HepG2 (cell line): ENCODE data around the gene SPOPL. TPM values are rescaled to one million over a fixed set of nuclear protein-coding genes. Genes with fewer than 3 reads are reported as not detected.

ENCODE experiments used
- ATAC-seq: fragments of 200-7000 bp; cut with Tn5 transposase; 3 replicates; pipeline ENCODE4 v1.9.1; 2020; ENCODE audit warnings: mild to moderate bottlenecking, moderate library complexity
- BruUV-seq: library from RNA; stranded (reverse); fragments of 400-500 nt; replicated peaks from 2 replicates; lab custom pipeline; 2021; lab: Mats Ljungman, UMichigan
- CTCF ChIA-PET: fragments of 300-600 bp; formaldehyde crosslinking; extraction: SDS; loops from one replicate; lab custom pipeline; 2021; ENCODE audit warnings: low total read pairs, inconsistent platforms, low intra/inter-chr PET ratio; lab: Yijun Ruan, JAX
- POLR2A ChIA-PET: fragments of 350-600 bp; sonication (Branson Sonifier 250); formaldehyde crosslinking; loops from one replicate; lab custom pipeline; 2020; ENCODE audit warnings: antibody characterized with exemption, inconsistent platforms; lab: Yijun Ruan, JAX
- DNase-seq: peaks from one replicate; pipeline ENCODE4 v3.0.0-alpha.2; 2015; ENCODE audit warnings: low spot score
- FAIRE-seq: peaks from 3 replicates; lab custom pipeline; 2011; peaks lifted over from hg19 to GRCh38; lab: Jason Lieb, UNC
- H2AFZ ChIP-seq: one replicate; pipeline ENCODE4 v1.6.1; 2011; ENCODE audit warnings: low read length, inconsistent platforms
- H3K27ac ChIP-seq: fragments of 300-600 bp; 3 replicates; pipeline ENCODE4 v1.8.0; 2011; ENCODE audit warnings: mixed run types, mild to moderate bottlenecking, mixed read lengths, low read length, inconsistent platforms; ENCODE audit not compliant: insufficient read depth; ENCODE audit errors: extremely low read length
- H3K27me3 ChIP-seq, 2 experiments: fragments of 200-600 bp in 1 of 2; 2 replicates in 1 of 2; 3 replicates in 1 of 2; pipeline versions ENCODE4 v1.6.0 to v1.8.0; 2011; ENCODE audit warnings: low read length in 2 of 2, mild to moderate bottlenecking in 2 of 2, moderate library complexity in 2 of 2, inconsistent platforms in 1 of 2; ENCODE audit not compliant: insufficient read depth in 2 of 2, control insufficient read depth in 1 of 2
- H3K36me3 ChIP-seq, 2 experiments: fragments of 200-600 bp in 1 of 2; replicated peaks in 1 of 2; 2 replicates in 1 of 2; 3 replicates in 1 of 2; pipeline versions ENCODE4 v1.5.1 to v1.8.0; 2011; ENCODE audit warnings: low read length in 2 of 2, inconsistent platforms in 1 of 2; ENCODE audit not compliant: insufficient read depth in 2 of 2, control insufficient read depth in 1 of 2
- H3K4me1 ChIP-seq: 2 replicates; pipeline ENCODE4 v1.5.1; 2012; ENCODE audit warnings: low read length, inconsistent platforms; ENCODE audit not compliant: insufficient read depth
- H3K4me2 ChIP-seq: 2 replicates; pipeline ENCODE4 v1.6.0; 2011; ENCODE audit warnings: low read depth, low read length, inconsistent platforms
- H3K4me3 ChIP-seq, 3 experiments: fragments of 200-600 bp in 1 of 3; sonication (generic), shearing (Covaris generic) in 1 of 3; replicated peaks in 1 of 3; 2 replicates each; pipeline ENCODE4 v1.5.1; 2011 to 2016; ENCODE audit warnings: low read length in 3 of 3, inconsistent platforms in 2 of 3, low read depth in 2 of 3, mild to moderate bottlenecking in 2 of 3, control low read depth in 1 of 3, mixed read lengths in 1 of 3; ENCODE audit not compliant: insufficient read depth in 1 of 3
- H3K79me2 ChIP-seq: one replicate; pipeline ENCODE4 v1.6.1; 2011; ENCODE audit warnings: low read length, inconsistent platforms; ENCODE audit not compliant: insufficient read depth
- H3K9ac ChIP-seq: 2 replicates; pipeline ENCODE4 v1.6.0; 2011; ENCODE audit warnings: mild to moderate bottlenecking, low read depth, low read length, inconsistent platforms; ENCODE audit not compliant: insufficient read depth
- H3K9me3 ChIP-seq: 2 replicates; pipeline ENCODE4 v1.5.1; 2012; ENCODE audit warnings: mild to moderate bottlenecking, low read length
- H4K20me1 ChIP-seq: 2 replicates; pipeline ENCODE4 v1.6.0; 2011; ENCODE audit warnings: inconsistent platforms, mild to moderate bottlenecking, low read length, moderate library complexity; ENCODE audit not compliant: insufficient read depth
- HOXA5 ChIP-seq: sonication (generic); formaldehyde crosslinking; IDR thresholded peaks from 2 replicates; pipeline ENCODE4 v1.4.0; 2020; ENCODE audit warnings: missing genetic modification reagents
- KDM6A ChIP-seq: IDR thresholded peaks from 2 replicates; pipeline ENCODE4 v1.6.1; 2016; ENCODE audit warnings: low read depth
- MAFG ChIP-seq: sonication (generic); formaldehyde crosslinking; IDR thresholded peaks from 2 replicates; pipeline ENCODE4 v1.5.1; 2020; ENCODE audit warnings: mild to moderate bottlenecking, missing genetic modification reagents
- ZNF337 ChIP-seq: sonication (generic); formaldehyde crosslinking; IDR thresholded peaks from 2 replicates; pipeline ENCODE4 v1.5.1; 2020; ENCODE audit warnings: missing genetic modification reagents, low read depth, mild to moderate bottlenecking, borderline replicate concordance
- WGBS: methylation state at CpG from one replicate; pipeline ENCODE4 v1.1.6; 2017; ENCODE audit warnings: low lambda C conversion rate; 5-methylcytosine and 5-hydroxymethylcytosine counted together
- in situ Hi-C: cut with HindIII; loops from 2 replicates; pipeline ENCODE4 v1.10.0; 2017; ENCODE audit warnings: low pct_unique_long_range_greater_than_20kb; ENCODE audit not compliant: extremely low pct_ligation_motif_present
- intact Hi-C: fragments of 100-400 bp; cut with micrococcal nuclease; formaldehyde crosslinking; loops from one replicate; pipeline ENCODE4 v1.10.0; 2022; ENCODE audit not compliant: unreplicated experiment
- polyA plus RNA-seq, 8 experiments: library from polyadenylated mRNA; depleted of rRNA in 3 of 8; stranded (reverse) in 7 of 8; unstranded in 1 of 8; fragments of >200 nt; fragmentation: Illumina TruSeq in 4 of 8; extraction: Trizol in 4 of 8; gene quantifications; 2 replicates each; pipeline versions ENCODE4 v1.2.1 to v1.2.3, GENCODE V29; 2011 to 2016; ENCODE audit warnings: low read depth in 4 of 8, missing spikeins in 1 of 8, mixed read lengths in 1 of 8; ENCODE audit not compliant: insufficient read depth in 1 of 8
- total RNA-seq, 5 experiments: library from RNA; depleted of rRNA; stranded (reverse); fragments of >200 nt; fragmentation: Illumina TruSeq; extraction: Trizol; gene quantifications; 2 replicates each; pipeline ENCODE4 v1.2.3, GENCODE V29; 2016; ENCODE audit warnings: low read depth in 1 of 5
- TF ChIP-seq, protein P1 (sequence below): sonication (generic); formaldehyde crosslinking; IDR thresholded peaks from 2 replicates; pipeline ENCODE4 v1.4.0; 2020; ENCODE audit warnings: missing genetic modification reagents
- TF ChIP-seq, protein P2 (sequence below): sonication (generic); formaldehyde crosslinking; IDR thresholded peaks from 2 replicates; pipeline ENCODE4 v1.5.0; 2020; ENCODE audit warnings: missing genetic modification reagents
- TF ChIP-seq, protein P3 (sequence below): sonication (generic); formaldehyde crosslinking; IDR thresholded peaks from 2 replicates; pipeline ENCODE4 v1.4.0; 2020; ENCODE audit warnings: mild to moderate bottlenecking, missing genetic modification reagents

The SPOPL gene
- total and polyA plus RNA-seq, 2 of the 13 experiments (the other 11 are each of a cell fraction or from before 2014, with no cell fraction given): 12.6 to 51.6 TPM

DNA sequence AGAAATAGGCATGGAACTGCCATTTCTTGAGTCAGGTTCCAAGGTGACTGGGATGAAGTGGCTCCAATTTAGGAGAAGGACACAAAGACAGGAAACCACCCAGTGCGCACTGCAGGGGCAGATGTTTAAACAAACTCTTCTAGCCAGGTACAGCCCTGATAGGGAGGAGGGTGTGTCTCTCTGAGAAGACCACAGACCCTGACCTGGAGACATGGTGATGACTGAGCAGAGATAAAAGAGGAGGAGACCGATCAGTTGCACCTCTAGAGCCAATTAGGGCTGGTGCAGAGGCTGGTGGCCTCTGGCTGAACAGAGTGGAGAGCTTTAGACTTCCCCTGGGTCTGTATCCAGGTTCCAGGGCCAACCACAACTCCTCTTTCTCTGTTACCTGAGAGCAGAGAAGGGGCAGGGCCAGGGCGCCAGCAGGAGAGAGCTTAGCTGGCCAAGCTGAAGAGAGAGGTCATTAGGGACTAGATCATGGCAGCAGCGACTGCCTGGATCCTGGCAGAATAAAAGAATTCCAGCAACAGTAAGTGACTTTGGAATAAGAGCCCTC is 5.4 kb upstream of the SPOPL start:
- no peaks in the 10 kb centered on the region; a peak in 1 of 5 replicates for H3K36me3 ChIP-seq
- BruUV-seq: no TSS peak
- H3K9ac ChIP-seq: no peak overlapping the region
- ATAC-seq (no peak), DNase-seq (no peak), FAIRE-seq (no peak)
- 97% methylated on average over 4 of the region's 4 CpGs for WGBS
- no peak overlapping the region for H2AFZ ChIP-seq
- no peak overlapping the region for H3K4me2 ChIP-seq
- no peak overlapping the region for H3K4me3 ChIP-seq
- H3K79me2 ChIP-seq: peaks cover 15% of the 10 kb centered on the region
- ChIA-PET CTCF (no interaction called here), POLR2A (no interaction called here)
- intact Hi-C loops (no loop called here), in situ Hi-C loops (no loop called here)
- H3K9me3 ChIP-seq: no peaks in the 10 kb centered on the region
- H3K4me1 ChIP-seq: peaks cover 80% of the 10 kb centered on the region
- H3K27me3 ChIP-seq: no peaks in the 10 kb centered on the region; a peak in 1 of 5 replicates
- TF ChIP-seq, protein P1, sequence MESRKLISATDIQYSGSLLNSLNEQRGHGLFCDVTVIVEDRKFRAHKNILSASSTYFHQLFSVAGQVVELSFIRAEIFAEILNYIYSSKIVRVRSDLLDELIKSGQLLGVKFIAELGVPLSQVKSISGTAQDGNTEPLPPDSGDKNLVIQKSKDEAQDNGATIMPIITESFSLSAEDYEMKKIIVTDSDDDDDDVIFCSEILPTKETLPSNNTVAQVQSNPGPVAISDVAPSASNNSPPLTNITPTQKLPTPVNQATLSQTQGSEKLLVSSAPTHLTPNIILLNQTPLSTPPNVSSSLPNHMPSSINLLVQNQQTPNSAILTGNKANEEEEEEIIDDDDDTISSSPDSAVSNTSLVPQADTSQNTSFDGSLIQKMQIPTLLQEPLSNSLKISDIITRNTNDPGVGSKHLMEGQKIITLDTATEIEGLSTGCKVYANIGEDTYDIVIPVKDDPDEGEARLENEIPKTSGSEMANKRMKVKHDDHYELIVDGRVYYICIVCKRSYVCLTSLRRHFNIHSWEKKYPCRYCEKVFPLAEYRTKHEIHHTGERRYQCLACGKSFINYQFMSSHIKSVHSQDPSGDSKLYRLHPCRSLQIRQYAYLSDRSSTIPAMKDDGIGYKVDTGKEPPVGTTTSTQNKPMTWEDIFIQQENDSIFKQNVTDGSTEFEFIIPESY (CRISPR knock-in tag): peak; percentile 50; the same call in 1 of the 2 replicates
- TF ChIP-seq, protein P2, sequence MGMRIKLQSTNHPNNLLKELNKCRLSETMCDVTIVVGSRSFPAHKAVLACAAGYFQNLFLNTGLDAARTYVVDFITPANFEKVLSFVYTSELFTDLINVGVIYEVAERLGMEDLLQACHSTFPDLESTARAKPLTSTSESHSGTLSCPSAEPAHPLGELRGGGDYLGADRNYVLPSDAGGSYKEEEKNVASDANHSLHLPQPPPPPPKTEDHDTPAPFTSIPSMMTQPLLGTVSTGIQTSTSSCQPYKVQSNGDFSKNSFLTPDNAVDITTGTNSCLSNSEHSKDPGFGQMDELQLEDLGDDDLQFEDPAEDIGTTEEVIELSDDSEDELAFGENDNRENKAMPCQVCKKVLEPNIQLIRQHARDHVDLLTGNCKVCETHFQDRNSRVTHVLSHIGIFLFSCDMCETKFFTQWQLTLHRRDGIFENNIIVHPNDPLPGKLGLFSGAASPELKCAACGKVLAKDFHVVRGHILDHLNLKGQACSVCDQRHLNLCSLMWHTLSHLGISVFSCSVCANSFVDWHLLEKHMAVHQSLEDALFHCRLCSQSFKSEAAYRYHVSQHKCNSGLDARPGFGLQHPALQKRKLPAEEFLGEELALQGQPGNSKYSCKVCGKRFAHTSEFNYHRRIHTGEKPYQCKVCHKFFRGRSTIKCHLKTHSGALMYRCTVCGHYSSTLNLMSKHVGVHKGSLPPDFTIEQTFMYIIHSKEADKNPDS (CRISPR knock-in tag): no peak
- H3K27ac ChIP-seq: no peak overlapping the region
- no peaks in the 10 kb centered on the region for H4K20me1 ChIP-seq

DNA sequence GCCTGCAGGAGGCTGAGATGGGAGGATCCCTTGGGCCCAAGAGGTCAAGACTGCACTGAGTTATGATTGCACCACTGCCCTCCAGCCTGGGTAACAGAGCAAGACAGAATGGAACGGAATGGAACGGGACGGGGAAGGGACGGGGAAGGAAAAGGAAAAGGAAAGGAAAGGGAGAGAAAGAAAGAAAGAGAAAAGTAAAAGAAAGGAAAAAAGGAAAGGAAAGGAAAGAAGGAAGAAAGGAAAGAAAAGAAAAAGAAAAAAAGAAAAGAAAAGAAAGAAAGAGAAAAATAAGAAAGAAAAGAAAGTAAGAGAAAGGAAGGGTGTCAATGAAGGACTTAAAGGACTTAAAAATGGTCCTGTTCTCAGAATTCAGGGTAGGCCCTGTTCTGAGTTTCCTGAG is 4.3 kb upstream of the SPOPL start:
- 97% methylated on average over 4 of the region's 4 CpGs for WGBS
- Histone ChIP-seq H3K36me3 (no peaks in the 10 kb centered on the region; a peak in 1 of 5 replicates), H3K4me3 (no peak overlapping the region), H3K9me3 (no peaks in the 10 kb centered on the region), H3K27ac (no peak overlapping the region), H3K4me2 (no peak overlapping the region), H3K9ac (no peak overlapping the region), H4K20me1 (no peaks in the 10 kb centered on the region), H3K27me3 (no peaks in the 10 kb centered on the region; a peak in 1 of 5 replicates), H2AFZ (no peak overlapping the region), H3K4me1 (peaks cover 69% of the 10 kb centered on the region), H3K79me2 (peaks cover 20% of the 10 kb centered on the region)
- POLR2A ChIA-PET: no interaction called here
- FAIRE-seq (no peak), DNase-seq (no peak)
- no TSS peak for BruUV-seq
- in situ Hi-C loops: no loop called here
- CTCF ChIA-PET: no interaction called here
- intact Hi-C loops: no loop called here
- no peak for TF ChIP-seq ZNF337 (CRISPR knock-in tag)
- TF ChIP-seq KDM6A (CRISPR knock-in tag): no peak
- no peak for TF ChIP-seq MAFG
- no peak for TF ChIP-seq HOXA5 (CRISPR knock-in tag)
- TF ChIP-seq, protein P3, sequence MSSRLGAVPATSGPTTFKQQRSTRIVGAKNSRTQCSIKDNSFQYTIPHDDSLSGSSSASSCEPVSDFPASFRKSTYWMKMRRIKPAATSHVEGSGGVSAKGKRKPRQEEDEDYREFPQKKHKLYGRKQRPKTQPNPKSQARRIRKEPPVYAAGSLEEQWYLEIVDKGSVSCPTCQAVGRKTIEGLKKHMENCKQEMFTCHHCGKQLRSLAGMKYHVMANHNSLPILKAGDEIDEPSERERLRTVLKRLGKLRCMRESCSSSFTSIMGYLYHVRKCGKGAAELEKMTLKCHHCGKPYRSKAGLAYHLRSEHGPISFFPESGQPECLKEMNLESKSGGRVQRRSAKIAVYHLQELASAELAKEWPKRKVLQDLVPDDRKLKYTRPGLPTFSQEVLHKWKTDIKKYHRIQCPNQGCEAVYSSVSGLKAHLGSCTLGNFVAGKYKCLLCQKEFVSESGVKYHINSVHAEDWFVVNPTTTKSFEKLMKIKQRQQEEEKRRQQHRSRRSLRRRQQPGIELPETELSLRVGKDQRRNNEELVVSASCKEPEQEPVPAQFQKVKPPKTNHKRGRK (CRISPR knock-in tag): peak; percentile 89
- TF ChIP-seq, all 625 proteins: peak for 1
- ATAC-seq: no peak
